ENCODE results near the gene FAM53B.

The FAM53B gene

GRCh38 chr10:124672181-124672638 is 72.0 kb downstream of the FAM53B start:
- DNase-seq = no peak
- TF ChIP-seq GATA1 (IDR thresholded peaks at IDR 0.05; ENCODE audit: low read depth, low read length) (no peak), POLR2A (IDR thresholded peaks at IDR 0.05; ENCODE audit: low read length) (no peak)

- DNase-seq = peak; percentile 86 to 90
- TF ChIP-seq GATA1 (IDR thresholded peaks at IDR 0.05; ENCODE audit: low read depth, low read length) = no peak
- TF ChIP-seq POLR2A (IDR thresholded peaks at IDR 0.05; ENCODE audit: low read length) = no peak
Measured at GRCh38 chr10:124671486-124672075, 72.6 kb downstream of the FAM53B start.

GRCh38 chr10:124670849-124671248 is 73.3 kb downstream of the FAM53B start:
- DNase-seq = no peak
- TF ChIP-seq POLR2A (IDR thresholded peaks at IDR 0.05; ENCODE audit: low read length) (no peak), GATA1 (IDR thresholded peaks at IDR 0.05; ENCODE audit: low read depth, low read length) (no peak)

GRCh38 chr10:124669824-124670654 is 74.1 kb downstream of the FAM53B start:
- peak in 1 of 2 experiments; percentile 23 for DNase-seq
- TF ChIP-seq POLR2A (IDR thresholded peaks at IDR 0.05; ENCODE audit: low read length) (no peak), GATA1 (IDR thresholded peaks at IDR 0.05; ENCODE audit: low read depth, low read length) (no peak)

- TF ChIP-seq POLR2A (IDR thresholded peaks at IDR 0.05; ENCODE audit: low read length) (no peak), GATA1 (IDR thresholded peaks at IDR 0.05; ENCODE audit: low read depth, low read length) (no peak)
- DNase-seq = no peak
Measured at GRCh38 chr10:124669141-124669823, 74.9 kb downstream of the FAM53B start.

GRCh38 chr10:124668517-124669051 is 75.6 kb downstream of the FAM53B start:
- TF ChIP-seq POLR2A (IDR thresholded peaks at IDR 0.05; ENCODE audit: low read length) (no peak), GATA1 (IDR thresholded peaks at IDR 0.05; ENCODE audit: low read depth, low read length) (no peak)
- DNase-seq = peak; percentile 44

GRCh38 chr10:124667425-124668345 is 76.5 kb downstream of the FAM53B start:
- no peak for DNase-seq
- TF ChIP-seq POLR2A (IDR thresholded peaks at IDR 0.05; ENCODE audit: low read length) = no peak
- TF ChIP-seq GATA1 (IDR thresholded peaks at IDR 0.05; ENCODE audit: low read depth, low read length) = no peak

- TF ChIP-seq GATA1 (IDR thresholded peaks at IDR 0.05; ENCODE audit: low read depth, low read length) (no peak), POLR2A (IDR thresholded peaks at IDR 0.05; ENCODE audit: low read length) (no peak)
- DNase-seq = no peak
Measured at GRCh38 chr10:124666494-124666893, 77.7 kb downstream of the FAM53B start.

GRCh38 chr10:124665980-124666379 is 78.2 kb downstream of the FAM53B start:
- no peak for TF ChIP-seq GATA1 (IDR thresholded peaks at IDR 0.05; ENCODE audit: low read depth, low read length)
- no peak for TF ChIP-seq POLR2A (IDR thresholded peaks at IDR 0.05; ENCODE audit: low read length)
- no peak for DNase-seq

GRCh38 chr10:124665558-124665957 is 78.6 kb downstream of the FAM53B start:
- TF ChIP-seq POLR2A (IDR thresholded peaks at IDR 0.05; ENCODE audit: low read length) (no peak), GATA1 (IDR thresholded peaks at IDR 0.05; ENCODE audit: low read depth, low read length) (no peak)
- DNase-seq = no peak

- TF ChIP-seq POLR2A (IDR thresholded peaks at IDR 0.05; ENCODE audit: low read length) (no peak), GATA1 (IDR thresholded peaks at IDR 0.05; ENCODE audit: low read depth, low read length) (no peak)
- DNase-seq = no peak
Measured at GRCh38 chr10:124665091-124665490, 79.1 kb downstream of the FAM53B start.

GRCh38 chr10:124663766-124664360 is 80.3 kb downstream of the FAM53B start:
- no peak for DNase-seq
- no peak for TF ChIP-seq POLR2A (IDR thresholded peaks at IDR 0.05; ENCODE audit: low read length)
- no peak for TF ChIP-seq GATA1 (IDR thresholded peaks at IDR 0.05; ENCODE audit: low read depth, low read length)

- DNase-seq = no peak
- TF ChIP-seq POLR2A (IDR thresholded peaks at IDR 0.05; ENCODE audit: low read length) (no peak), GATA1 (IDR thresholded peaks at IDR 0.05; ENCODE audit: low read depth, low read length) (no peak)
Measured at GRCh38 chr10:124663228-124663627, 81.0 kb downstream of the FAM53B start.

Measured in erythroblast (primary cell).